Measurements from ENCODE around the gene ANGEL1.
A peak's percentile ranks its signal among the peaks of the same experiment; 100 is the strongest.

ANGEL1 gene, protein sequence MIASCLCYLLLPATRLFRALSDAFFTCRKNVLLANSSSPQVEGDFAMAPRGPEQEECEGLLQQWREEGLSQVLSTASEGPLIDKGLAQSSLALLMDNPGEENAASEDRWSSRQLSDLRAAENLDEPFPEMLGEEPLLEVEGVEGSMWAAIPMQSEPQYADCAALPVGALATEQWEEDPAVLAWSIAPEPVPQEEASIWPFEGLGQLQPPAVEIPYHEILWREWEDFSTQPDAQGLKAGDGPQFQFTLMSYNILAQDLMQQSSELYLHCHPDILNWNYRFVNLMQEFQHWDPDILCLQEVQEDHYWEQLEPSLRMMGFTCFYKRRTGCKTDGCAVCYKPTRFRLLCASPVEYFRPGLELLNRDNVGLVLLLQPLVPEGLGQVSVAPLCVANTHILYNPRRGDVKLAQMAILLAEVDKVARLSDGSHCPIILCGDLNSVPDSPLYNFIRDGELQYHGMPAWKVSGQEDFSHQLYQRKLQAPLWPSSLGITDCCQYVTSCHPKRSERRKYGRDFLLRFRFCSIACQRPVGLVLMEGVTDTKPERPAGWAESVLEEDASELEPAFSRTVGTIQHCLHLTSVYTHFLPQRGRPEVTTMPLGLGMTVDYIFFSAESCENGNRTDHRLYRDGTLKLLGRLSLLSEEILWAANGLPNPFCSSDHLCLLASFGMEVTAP

DNA sequence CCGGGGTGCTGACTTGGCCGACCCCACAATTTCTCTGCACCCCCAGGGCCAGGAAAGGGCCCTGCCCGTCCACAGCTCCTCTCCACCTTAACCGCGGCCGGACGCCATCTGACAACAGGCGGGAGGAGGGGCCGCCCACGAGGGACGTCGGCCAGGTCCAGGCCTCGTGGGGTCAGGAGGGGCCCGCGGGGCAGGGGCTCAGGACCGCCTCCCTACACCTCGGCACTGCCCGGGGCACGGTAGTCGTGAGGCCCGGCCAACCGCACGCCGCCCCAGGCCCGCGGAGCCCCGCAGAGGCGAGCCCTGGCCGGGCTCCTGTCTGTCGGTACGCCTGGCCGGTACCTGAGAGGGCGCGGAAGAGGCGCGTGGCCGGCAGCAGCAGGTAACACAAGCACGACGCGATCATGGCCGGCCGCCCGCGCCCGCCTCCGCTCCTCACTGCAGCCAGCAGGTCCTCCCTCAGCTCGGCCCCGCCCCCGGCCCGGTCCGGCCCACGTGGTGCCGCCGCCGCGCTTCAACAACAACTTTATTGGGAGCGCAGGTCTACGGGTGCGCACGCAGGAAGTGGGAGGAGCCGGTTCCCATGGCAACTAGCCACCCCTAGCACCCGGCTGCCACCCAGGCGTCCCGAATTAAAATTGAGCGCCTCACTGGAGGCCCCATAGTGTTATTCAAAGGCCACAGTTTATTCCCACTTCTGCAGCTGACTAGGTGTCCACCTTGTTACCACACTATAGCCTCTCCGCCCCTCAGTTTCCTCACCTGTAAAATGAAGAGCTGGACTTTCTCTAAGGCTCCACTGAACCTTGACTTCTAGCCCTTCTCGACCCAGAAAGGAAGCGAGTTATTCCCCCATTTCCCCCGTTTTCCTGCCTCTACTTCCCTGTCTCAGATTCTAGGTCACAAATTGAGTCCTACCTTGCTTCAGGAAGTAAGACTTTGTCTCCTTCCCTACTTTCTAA lies at the start of gene ANGEL1:
ANGEL1 (minus strand) TSS at position 461 of the 962 bp plus-strand sequence; CDS start at position 406, 55 bp downstream.
- peak; percentile 94 for DNase-seq

DNA sequence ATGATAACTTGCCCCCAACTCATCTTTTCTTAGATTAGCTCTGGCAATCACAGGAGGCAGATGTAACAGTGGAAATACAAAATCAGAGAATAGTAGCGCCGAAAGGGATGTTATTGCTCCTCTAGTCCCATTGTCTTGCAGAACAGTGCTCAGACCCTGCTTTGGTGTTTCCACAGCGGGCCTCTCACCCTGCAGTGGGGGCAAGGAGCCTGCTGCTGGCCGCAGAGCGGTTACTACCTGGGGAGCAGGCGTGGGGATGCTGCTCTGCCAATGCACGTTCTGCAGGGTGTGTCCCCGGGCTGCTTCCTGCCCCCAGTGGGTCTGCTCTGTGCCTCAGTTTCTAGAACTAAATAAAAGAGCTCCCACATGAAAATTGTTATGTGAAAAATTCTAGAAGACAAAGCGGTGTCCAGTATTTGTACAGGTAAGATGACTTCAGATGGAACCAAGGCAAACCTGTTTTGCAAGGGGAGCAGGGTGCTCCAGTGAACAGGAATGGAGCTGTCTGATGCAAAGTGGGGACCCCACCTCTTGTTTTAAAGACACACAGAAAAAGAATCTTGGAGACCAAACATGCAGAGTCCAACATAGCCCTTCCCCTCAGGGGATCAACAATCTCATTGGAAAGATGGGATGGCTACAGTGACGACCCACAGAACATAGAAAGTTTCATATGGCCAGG lies 49.0 kb upstream of the ANGEL1 start:
- DNase-seq: no peak

DNA sequence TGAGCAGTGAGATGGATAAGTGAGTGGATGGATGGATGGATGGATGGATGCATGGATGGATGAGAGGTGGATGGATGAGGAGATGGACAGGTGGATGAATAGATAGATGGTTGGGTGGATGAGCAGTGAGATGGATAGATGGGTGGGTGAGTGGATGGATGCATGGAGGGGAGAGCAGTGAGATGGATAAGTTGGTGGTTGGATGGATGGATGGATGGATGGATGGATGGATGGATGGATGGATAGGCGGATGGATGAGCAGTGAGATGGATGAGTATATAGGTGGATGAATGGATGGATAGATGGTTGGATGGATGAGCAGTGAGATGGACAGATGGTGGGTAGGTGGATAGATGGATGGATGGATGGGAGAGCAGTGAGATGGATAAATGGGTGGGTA lies 44.1 kb upstream of the ANGEL1 start:
- no peak for DNase-seq

DNA sequence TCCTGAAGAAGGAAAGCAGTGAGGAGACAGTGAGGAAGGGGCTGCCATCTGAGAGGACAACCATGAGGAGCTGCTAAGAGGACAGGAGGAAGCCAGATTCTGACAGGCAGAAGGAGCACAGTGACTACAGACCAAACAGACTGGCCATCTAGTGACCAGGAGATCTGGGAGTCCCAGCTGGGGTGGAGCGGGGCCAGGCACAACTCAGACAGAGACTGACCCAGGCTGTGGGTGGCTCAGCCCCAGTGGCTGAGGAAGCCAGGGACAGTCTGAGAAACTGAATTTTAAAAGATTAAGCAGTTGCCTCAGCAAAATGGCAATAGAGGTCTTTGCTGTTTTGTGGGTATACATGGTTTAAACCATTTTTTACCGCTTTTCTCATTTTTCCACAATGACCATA lies 42.4 kb upstream of the ANGEL1 start:
- DNase-seq: no peak

DNA sequence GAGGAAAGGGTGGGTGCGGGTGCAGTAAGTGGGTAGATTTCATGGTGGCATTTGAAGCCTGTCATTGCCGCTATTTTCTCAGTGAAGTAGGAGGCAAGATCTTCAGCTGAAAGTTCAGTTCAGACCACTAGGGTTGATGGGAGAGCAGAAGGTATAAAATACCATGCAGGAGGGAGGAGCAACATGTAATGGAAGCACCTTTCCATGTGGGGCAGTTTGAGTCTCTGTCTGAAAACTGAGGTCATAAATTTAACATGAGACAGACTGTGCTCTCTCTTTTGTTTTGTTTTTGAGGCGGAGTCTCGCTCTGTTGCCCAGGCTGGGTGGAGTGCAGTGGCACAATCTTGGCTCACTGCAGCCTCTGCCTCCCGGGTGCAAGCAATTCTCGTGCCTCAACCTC lies 36.2 kb upstream of the ANGEL1 start:
- DNase-seq: no peak

DNA sequence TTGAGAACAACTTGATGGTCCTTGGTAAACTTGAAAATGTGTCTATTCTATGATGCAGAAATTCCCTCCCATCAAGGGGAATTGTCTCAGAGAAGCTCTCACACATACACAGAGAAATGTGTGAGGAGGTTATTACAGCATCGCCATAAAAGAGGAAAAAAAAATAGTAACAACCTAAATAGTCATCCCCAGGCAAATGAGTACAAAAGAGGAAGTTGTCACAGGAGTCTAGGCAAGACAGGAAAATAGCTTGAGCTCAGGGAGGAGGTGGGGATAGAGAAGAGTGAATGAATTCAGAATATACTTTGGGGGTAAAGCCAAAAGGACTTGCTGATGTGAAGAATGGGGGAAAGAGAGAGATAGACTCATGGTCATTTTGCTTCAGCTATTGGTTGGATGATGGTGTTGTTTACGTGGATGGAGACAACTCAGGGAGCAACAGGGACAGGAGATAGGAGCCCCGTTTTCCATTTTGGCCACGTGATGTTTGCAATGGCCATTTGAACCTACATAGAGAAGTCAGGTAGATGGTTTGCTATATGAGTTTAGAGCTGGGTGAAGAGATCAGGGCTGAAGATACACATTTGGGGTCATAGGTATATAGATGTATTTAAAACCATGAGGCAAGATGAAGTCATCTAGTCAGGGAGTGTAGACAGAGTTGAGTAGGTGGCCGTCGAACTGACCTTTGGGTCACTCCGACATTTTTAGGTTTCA lies 33.8 kb upstream of the ANGEL1 start:
- peak; percentile 86 for DNase-seq

DNA sequence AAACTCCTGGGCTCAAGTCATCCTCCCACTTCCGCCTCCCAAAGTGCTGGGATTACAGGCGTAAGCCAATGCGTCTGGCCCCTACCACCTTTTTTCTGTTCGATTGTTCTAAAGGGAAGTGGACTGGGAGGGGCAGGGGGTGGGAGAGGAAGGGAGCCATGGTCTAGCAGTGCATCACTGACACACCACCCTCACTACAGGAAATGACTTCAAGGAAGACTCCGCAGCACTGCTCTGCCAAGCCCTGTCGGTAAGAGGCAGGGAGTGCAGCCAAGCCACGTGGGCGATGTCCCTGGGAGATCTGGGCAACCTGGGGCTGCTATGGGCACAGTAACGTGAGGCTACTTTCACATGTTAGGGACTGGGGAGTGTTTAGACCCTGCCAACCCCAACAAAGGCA lies 31.5 kb upstream of the ANGEL1 start:
- peak; percentile 90 for DNase-seq

DNA sequence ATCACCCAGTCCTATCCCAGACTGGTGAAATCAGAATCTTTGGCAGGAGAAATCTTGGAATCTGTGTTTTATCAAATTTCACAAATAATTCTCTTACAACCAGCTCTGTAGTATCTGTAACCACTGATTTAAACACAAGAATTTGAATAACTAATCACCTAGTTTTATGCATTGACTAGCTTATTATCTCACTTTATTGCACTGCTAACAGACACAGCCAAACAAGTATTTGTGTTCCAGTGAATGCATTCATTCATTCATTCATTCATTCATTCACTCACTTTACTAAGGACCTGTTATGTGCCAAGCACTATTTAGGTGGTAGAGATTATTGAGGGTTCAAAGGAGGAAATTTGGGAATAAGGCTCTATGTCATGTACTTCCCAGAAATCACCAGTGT lies 29.7 kb upstream of the ANGEL1 start:
- DNase-seq: no peak

DNA sequence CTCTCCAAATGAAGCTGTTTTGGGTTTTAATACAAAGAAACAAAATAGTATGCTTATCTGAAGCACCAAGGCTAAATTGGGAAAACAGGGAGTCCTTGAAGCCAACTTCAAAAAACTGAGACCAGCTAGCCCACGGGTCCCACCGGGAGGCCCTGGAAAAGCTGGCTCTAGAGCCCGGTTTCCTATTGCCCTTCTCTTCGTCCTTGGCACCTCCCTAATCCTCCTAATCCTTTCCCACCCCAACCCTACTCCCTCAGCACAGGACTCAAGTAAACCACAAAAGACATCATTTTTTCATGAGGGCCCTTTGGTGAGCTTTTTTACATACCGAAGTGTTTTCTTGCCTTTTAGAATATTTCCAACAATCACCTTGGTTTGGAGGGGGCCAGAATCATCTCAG lies 24.8 kb upstream of the ANGEL1 start:
- no peak for DNase-seq

DNA sequence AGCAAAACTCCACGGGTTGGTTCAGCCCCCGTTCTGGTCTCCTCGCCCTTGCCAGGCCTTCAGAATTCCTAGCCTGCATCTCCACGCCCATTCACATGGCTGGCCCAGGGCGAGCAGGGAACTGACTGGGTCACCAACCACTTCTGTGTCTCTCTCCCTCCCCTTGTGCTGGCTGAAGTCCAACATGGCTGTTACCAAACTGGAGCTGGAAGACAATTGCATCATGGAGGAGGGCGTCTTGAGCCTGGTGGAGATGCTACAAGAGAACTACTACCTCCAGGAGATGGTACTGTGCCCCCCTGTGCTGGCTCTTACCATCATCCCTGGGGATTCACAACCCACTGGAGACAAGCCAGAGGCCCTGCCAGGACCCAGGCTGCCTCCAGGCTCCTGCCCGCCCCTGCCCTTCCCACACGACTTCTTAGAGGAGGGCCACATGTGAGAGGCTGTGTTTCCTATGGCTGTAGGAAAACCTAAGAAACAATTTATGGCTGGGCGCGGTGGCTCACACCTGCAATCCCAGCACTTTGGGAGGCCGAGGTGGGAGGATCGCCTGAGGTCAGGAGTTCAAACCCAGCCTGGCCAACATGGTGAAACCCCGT lies 23.4 kb upstream of the ANGEL1 start:
- peak; percentile 81 for DNase-seq

DNA sequence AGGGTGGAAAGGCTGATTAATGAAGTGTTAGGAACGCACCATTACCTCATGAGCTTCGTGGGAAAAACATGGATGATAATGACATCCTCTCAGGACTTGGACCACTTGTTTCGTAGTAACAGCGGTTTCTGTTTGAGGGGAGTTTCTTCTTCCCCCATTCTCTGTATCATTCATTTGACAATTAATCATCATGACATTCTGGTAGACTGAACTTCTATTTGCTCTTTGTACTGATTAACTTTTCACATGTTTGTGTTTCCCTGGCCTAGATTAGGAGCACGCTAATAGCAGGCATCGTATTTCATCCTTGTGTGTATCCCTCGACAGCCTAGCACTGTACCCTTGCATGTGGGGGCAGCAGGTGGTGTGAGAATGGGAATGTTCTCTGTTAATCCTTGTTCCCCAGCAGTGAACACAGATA lies 21.6 kb upstream of the ANGEL1 start:
- no peak for DNase-seq

DNA sequence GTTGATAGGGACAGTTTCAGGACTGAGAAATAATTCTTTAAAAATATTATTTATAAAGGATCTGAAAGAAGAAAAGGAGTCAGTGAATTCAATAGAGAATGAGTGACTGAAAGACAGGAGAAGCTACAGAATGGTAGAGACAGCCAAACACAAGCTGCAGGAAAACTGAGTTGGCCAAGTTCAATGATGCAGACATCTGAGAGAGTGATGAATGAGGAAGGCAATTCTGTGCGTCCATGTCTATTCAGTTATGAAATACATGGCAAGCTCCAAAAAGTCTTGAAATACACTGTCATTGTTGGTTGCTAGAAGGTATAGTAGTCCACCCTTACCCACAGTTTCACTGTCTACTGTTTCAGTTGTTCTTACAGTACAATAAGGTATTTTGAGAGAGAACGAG lies 20.3 kb upstream of the ANGEL1 start:
- peak; percentile 75 for DNase-seq

DNA sequence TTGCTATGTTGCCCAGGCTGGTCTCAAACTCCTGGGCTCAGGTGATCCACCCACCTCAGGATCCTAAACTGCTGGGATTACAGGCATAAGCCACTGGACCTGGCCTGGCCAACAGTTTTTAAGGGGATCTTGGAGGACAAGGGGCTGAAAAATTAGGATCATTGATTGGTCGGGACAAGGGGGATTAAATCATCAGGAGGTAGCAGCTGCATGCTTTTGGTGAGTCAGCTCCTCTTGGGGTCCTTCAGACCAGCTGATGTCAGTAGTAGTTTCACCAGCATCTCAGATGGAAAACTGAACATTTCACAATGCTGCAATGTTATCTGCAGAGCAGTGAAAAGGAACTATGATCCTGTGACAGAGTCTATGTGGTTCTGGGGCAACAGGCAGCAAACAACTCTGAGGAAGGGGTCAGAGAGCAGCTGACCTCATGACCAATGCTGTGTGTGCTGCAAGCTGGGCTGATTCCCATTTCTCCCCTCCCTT lies 19.9 kb upstream of the ANGEL1 start:
- peak; percentile 98 for DNase-seq

DNA sequence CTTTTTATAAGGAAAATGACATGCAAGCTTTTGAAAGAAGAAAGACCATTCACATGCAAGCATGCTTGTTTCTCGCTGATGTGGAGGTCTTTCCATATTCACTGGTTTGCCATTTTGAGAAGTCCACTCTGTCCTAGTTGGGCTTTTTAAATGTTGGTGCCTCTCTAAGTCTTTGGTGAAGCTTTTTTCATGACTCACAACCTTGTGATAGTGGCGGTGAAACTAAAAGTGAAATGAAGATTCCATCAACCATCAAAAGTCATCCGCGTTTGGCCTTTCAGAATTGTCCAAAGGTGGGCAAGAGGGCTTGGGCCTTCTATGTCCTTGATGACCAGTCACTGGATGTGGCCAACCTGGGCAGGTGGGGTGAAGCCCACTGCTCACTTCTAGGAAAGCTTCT lies 17.9 kb upstream of the ANGEL1 start:
- DNase-seq: peak; percentile 89

DNA sequence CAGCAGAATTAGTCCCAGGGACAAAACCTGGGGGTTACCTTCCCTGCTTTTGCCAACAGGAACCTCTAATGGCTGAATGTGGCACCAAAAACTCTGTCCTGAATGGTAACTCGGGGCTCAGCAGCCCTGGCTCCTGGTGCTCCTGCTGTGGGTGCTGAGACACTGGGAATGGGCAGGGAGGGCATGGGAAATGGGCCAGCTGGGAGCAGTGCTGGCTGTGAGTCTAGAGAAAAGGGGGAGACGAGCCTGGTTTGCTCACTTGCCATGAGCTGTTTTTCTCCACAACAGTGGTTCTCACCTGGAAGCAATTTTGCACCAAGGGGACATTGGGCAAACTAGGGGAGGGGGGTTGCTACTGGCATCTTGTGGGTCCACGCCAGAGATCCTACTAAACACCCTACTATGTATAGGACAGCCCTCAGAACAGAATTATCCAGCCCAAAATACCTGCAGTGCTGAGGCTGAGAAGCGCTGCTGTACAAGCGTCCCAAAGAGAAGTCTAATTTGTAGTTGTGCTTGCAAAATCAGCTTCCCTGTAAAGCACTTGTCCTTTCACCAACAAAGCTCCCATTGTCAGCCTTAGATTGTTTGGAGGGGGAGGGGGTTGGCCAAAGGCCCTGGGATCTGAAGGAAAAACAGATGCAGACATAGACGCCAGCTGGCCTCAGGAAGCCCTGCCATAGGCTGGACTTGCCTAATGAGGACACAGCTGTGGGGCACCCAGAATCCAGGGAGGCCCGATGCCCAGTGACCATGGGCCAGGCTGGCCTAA lies 17.2 kb upstream of the ANGEL1 start:
- no peak for DNase-seq

DNA sequence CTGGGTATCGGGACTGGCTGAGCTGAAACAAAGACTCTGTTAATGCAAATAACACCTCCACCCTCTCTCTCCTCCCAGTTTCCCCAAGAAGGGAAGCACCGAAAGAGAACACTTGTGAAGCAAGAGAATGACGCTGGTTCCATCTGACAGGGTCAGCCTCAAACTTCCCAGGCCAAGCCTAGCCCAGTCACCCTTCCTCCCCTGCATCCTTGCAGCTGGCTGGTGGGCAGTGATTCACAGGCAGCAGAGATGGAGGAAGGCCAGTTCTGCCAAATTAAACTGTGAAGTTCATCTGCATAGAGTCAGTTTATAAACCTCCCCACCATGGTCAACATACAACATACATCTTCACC lies 16.3 kb upstream of the ANGEL1 start:
- DNase-seq: peak; percentile 99

DNA sequence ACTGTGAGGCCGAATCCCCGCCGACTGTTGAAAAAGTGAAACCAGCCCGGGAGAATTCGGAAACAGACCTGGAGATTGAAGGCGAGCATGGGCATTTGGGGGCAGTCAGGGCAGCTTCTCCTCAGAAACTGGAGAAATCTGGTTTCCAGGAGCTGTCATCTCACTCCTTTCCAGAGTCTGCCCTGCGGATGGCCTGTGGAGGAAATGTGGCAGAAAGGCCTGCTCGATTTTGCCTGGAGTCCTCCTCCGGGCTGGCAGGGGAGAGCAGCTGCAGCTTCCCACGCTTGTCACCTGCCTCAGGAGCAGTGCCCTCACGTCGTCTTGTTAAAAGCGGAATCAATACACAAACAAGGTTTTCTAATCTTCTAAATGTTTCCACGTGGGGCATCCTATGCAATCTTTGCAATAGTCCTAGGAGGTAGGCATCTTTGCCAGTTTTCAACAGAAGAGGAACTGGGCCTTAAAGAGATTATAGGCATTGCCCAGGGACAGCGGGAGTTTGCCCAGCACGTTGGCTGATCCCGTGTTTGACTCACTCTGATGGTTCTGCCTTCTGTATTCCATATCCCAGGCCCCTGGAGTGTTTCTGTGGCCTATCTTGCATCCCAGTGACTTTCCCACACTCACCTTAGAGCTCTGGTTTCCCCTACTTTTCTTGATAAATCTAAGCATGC lies 15.8 kb upstream of the ANGEL1 start:
- peak; percentile 84 for DNase-seq

DNA sequence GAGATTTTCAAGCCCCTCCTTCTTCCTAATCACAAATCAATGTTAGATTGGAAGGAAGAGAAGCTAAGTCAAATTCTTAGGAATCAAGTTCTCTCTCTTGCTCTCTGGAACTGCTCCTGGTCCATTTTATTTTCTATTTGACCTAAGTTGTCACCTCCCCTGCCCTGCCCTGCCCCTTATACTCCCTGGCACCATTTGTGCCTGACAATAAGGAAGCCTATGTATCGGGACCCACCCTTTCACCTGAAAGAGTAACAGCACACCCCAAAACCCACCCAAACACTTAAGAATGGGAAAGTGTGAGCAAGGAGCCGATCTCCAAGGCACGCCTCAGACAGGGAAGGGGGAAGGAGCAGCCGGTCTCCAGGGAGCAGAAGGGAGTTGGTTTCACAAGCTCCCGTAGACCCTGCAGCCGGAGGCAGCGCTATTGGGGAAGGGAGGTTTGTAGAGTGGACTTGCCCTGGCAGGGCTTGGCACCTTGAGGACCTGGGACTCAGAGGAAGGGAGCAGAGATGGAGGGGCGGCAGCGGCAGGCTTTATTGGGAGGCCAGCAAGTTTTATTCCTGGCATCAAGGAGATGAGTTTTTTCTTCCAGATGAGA lies 15.1 kb upstream of the ANGEL1 start:
- DNase-seq: no peak

DNA sequence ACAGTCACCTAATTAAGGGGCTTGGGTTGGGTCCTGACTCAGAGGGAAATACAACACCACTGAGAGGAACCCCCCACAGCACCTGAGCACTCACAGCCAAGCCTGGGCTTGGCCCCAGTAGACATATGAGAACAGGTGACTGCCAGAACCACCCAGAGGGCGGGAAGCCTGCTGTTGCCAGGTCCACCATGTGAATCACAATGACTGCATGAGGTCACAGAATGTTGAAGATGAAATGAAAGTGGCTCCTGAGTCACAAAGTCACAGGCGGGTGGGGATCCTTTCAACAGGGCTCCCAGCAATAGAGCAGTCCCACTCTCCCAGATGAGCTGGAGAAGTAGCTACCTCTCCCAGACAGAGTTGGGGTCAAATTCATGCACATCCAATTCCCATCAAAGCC lies 13.4 kb upstream of the ANGEL1 start, which contains the start of gene LRRC74A:
LRRC74A (plus strand) TSS at position 287 of the 400 bp plus-strand sequence. CDS start 290 bp downstream, outside the sequence.
- DNase-seq: peak; percentile 89
